ENCODE measurements around the gene PASK.
"Not testable (repeated sequence)": the region's sequence is repeated elsewhere in the genome, so short reads cannot be mapped to it uniquely, and the experiment has no call there.

Gene PASK

DNA sequence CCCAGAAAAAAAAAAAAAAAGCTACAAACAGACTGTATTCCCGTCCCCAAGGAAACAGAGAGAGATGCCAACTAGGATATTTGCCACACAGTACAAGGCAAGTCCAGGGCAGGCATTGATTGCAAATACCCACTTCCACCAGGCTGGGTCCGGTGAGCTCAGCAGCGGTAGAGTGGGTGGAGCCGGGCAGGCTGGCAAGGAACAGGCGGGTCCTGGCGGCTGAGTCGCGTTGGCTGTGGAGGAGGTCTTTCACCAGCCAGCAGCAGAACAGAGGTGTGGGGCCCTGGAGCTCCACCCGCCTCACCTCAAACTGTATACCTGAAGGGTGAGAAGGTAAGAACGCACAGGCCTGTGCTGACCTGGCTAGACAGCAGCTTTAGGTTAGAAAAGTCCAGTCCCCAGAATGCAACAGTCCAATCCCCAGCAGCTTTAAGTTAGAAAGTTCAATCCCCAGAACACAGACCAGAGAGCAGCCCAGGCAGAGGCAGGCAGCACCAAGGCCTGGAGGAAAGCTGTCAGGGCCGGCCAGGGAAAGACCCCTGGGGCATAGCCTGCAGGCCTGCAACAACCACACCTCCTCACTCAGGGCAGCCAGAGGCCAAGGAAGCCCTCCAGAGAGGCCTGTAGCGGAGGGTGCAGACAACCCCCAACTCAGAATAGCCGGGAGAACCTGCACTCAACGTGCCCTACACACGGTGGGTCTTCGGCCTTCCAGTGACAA lies 25.3 kb downstream of the PASK start:
- no peak for DNase-seq

DNA sequence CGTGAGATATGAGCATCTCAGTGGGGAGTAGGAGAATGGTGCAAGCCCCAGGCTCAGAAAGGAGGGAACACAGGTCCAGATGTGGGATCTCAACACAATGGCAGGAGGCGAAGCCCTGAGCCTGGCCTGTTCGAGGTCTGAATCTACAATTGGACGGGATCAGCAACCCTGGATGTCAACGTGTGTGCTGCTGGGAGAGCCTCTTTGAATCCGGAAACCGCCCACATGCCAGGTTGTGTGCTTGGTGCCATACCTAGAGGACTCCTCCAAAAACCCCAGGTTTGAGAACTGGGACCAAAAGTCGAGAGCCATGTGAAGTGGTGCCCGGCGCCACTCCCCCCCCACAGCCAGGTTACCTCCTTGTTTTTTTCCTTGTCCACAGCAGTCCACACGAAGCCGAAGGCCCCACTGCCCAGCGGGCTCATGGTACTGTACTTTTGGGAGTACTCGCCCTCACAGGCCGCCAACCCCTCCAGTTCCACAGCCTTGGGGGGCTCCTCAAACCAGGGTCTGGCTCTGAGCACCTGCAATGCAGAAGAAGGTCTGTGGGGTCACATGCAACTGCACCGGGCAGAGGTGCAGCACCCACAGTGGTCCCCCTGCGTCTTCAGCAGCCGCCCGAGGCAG lies 26.8 kb downstream of the PASK start:
- DNase-seq, result no peak

DNA sequence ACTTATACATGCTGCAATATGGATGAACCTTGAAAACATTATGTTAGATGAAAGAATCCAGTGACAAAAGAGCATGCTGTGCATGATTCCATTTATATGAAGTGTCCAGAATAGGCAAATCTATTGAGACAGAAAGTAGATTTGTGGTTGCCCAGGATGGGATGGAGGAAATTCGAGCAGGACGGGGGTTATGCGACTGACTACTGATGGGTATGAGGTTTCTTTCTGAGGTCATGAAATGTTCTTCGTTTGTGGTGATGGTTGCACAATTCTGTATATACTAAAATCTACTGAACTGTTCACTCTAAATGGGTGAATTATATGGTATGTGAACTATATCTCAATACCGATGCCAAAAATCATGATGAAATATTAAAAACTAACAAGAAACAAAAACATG lies 28.3 kb downstream of the PASK start:
- no peak for DNase-seq

DNA sequence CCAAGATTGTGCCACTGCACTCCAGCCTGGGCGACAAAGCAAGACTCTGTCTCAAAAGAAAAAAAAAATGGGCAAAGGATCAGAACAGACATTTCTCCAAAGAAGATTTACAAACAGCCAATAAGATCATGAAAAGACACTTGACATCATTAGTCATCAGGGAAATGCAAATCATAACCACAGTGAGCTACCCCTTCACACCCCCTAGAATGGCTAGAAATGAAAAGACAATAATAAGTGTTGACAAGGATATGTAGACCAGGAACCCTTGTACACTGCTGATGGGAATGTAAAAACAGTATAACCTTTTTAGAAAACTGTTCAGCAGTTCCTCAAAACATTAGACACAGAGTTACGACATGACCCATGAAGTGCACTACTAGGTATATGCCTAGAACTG lies 28.8 kb downstream of the PASK start:
- no peak for DNase-seq

DNA sequence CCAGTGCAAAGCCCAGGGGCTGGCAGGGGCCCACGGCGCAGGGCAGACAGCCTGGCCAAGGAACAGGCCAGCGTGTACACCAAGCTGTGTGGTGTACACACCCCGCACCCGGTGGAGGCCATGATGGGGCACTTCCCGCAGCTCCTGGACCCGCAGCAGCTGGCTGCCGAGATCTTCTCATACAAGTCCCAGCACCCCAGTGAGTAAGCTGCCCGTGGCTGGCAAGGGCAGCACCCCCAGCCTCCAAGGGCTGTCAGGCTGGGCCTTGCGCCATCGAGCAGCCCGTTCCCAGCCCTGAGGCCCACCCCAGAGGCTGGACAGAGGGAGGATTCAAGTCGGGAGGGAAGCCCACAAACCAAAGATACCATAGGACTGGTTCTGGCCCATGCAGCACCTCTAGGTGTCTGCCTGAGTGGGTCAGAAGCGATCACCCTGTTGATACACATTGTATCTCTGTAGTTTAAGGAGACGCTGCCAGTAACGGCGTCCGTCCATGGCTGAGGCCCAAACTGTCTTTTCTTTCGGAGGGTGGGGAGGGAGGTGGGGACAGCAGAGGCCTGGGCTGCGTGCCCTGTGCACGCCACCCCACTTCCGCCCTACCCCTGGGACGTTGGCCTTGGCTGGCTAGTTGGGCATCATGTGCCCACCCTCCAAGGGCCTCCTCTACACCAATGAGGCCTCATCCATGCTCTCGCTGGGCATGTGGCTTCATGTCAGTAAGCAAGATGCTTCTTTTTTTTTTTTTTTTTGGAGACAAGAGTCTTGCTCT lies 30.4 kb downstream of the PASK start:
- no peak for DNase-seq

DNA sequence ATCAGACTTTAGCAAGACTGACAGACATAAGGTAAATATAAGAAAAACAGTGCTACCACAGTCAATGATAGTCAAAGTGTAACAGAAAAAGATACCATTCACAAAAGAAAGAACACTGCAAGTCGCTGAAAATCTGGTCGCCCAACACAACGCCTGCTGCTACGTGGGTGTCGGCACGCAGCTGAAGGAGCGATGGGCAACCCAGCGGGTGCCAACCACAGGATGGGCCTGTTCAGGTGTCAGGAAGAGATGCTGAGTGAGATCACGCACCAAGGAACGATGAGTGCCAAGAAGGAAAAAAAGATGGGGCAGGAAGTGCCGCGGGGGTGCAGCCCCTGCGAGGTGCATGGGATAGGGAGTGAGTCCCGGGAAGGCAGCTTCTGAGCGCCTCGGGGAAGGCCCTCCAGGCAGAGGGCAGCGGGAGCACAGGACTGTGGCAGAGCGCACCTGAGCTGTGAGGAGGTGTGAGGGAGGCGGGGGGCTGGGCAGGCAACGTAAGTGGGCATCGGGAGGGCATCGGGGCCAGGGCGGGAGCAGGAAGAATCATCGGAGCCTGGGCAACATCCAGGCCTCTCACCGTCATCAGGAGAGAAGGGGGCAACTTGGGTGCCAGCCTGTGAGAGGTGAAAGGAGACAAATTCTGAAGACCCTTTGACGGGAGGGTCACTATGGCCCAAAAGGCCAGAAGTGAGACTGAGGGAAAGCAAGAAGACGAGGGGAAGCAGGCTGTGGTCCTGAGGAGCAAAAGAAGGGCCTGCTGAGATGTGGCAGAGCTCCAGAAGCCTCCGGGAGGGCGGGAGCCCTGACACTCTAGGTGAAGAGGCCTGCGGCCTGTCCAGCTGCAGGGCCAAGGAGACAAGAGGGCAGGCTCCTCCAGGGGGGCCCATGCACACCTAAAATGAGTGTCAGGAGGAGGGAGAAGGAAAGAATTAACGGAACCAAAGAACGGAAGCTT lies 32.4 kb downstream of the PASK start:
- no peak for DNase-seq

DNA sequence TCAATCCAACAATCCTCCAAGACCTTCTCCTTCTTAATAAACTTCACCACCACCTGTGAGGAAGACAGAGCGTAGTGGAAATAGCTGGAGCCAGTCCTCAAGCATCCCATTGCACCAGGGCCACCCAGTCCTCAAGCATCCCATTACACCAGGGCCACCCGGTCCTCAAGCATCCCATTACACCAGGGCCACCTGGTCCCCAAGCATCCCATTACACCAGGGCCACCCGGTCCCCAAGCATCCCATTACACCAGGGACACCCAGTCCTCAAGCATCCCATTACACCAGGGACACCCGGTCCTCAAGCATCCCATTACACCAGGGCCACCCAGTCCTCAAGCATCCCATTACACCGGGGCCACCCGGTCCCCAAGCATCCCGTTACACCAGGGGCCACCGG lies 33.9 kb downstream of the PASK start:
- DNase-seq, result no peak

DNA sequence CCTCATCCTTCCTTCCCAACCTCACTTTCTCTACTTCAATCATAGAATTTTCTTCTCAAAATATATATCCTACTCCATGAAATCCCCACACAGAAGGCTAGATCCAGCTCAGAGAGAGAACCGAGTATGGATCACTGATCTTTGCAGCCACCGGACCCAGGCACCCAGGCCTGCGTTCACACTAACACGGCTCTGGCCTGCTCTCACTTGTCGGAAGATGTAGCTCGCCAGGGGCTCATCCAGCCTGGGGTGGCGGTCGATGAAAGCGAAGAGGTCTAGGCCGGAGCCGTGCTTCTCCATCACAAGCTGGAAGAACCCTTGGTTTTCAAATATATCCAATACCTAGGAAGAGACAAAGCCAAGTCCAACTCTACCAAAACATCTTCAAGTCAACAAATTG lies 34.4 kb downstream of the PASK start:
- DNase-seq, result no peak

DNA sequence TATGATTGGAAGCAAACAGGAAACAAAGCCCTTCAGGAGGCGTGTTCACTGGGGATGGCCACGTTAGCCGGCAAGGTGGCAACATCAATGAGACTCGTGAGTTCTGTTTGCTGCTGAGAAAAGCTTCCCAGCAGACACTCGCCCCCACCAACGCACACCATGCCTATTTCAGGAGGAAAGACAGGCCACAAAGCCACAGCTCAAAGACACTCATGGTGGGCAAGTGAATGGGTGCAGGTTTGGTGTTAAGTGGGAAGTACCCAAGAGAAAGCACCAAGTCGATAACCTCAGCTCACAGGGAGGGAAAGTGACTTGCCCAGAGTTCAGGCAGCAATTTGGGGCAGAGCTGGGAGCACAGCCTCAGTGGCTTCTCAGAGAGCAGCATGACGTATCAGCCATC lies 36.7 kb downstream of the PASK start:
- DNase-seq, result no peak

DNA sequence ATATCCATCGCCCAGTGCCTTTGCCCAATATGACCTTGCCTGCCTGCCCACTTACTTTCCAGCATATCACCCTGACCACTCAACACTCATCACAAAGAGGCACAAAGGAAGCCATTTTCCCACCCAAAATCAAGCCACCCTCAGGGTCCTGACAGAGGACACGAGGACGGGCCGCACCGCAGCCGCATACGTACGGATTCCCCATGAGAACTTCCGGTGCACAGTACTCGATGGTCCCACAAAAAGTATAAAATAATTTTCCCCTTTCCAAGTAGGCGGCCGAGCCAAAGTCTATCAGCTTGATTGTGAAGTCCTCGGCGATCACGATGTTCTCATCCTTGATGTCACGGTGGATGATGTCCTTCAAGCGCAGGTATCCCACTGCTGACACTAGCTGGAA lies 37.2 kb downstream of the PASK start:
- no peak for DNase-seq

DNA sequence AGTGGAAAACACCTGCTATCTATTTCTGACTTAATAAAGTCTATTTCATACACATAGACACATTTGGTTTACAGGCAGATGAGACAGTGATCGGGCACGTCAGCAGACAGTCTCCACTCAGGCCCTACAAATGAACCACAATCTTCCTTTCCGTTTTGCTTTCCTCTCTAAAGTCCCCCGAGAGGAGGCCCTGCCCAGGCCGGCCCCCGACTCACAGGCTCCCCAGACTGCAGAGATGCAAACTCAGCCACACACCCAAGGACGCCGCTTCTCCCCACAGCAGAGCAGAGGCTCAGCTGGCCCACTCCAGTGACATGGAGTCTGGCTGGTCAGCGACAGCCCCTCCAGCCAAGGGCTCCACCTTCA lies 37.8 kb downstream of the PASK start:
- DNase-seq, result no peak

DNA sequence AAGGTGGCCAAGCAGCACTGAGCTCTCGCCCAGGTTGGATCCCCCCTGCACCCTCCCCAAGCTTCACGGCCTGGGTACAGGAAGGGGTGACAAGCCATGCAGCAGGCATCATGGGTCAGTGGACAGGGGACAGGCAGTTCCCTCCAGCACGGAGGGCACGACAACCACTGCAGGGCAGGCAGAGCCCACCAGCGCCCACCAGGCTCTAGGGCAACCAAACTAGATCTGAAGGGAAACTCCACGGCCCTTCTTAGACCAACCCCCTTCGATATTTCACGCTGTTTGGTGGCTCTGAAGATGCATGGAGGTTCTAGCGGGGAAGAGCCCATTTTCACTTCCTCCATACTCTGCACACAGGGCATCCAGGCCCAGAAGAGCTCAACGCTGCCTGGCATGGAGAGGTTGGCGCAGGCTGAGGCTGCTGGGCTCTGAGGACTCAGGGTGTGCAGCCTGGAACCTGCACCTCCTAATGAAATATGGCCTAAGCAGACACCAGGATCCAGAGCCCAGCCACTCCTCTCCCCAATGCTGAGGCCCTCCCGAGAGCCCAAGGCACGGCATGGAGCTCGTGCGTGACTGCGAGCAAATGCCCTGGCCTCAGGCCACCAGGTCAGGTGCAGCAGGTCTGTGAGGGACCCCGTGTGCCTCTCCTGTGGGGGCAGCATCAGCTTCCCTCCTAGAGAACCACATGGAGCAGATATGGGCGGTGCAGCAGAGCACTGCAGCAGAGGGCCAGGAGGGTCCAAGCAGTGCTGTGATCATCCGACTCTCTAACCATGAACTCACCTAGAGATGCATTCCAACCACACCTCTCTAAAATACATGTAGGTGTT lies 38.4 kb downstream of the PASK start:
- DNase-seq, result no peak

DNA sequence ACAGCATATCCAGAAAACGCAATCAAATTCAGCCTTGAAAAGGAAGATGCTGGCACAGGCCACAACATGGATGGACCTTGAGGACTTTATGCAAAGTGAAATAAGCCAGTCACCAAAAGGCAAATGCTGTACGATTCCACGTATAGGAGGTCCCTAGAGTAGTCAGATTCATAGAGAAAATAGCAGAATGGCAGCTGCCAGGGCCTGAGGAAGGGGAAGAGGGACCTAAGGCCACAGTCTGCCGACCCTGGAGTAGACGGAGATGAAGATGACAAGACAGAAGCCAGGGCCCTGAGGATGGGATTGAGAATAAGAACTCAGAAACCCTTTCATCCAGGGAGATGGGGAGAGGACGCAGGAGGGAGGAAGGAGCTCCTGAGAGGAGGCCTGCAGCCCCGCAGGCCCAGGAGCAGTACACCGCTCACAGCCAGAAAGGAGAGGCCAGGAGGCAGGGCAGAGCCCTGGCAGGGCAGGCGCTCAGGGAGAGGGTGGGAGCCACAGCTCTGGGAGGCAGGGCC lies 39.1 kb downstream of the PASK start:
- DNase-seq, result no peak

DNA sequence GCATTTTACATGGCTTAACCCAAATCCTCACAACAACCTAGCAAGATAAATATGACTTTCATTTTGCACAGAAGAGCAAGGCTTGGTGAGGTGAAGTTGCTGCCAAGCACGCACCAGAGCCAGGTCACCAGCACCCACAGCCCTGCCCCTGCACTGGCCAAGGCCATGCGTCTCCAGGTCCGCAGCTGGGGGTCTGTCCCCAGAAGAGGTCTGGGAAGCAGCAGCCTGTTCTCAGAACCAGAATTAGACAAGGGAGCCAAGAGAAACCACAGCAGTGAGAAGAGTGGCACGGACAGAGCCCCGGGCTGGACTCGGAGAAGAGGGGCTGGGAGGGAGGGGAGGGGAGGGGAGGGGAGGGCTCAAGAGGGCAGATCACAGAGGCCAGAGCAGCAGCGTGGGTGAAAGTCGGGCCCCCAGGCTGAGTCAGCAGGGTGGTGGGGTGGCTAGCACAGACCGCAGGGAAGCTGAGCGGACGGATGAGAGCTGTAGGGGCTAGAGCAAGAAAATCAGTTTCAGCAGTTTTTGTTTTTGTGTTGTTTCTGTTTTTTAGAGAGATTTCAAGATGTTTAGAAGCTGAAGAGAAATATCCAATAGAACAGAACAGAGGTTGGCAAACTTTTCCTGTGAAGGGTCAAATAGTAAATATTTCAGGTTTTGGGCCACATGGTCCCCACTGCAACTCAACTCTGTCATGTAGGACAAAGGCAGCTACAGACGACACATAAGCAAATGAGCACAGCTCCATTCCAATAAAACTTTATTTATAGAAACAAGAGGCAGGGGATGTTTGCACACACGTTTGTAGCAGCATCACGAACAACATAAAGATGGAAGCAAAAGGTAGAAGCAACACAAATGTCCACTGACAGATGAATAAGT lies 39.8 kb downstream of the PASK start:
- DNase-seq, result no peak

DNA sequence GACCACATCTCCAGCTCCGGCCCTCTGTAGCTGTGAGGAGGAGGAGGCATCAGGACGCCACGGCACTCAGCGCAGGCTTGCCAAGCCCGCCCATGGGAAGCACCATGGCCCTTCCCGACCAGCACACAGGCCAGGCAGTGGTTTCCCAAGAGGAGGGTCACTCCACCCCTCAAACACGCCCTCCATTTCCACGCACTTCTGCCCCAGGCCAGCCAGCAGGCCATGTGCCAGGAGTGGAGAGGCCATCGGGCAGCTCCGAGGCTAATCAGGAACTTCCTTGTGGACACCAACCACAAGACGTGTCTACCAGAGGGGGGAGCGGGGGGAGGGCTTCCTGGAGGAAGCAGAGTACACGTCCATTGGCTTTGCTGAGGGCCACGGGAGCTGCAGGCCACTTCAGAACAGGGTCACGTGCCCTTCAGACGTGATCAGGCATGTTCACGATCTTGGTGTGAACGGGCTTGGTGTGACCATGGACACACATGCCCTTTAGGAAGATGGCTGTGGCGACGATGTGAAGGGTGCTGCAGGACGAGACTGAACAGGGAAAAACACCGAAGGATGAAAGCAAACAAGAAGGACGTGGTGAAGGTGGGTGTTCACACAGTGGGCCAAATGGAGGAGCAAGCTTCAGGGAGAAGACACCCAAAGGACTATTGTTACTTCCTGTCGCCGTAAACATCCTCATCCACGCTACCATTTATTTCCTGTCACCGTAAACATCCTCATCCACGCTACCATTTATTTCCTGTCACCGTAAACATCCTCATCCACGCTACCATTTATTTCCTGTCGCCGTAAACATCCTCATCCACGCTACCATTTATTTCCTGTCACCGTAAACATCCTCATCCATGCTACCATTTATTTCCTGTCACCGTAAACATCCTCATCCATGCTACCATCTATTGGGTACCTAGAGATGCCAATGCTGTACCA lies 40.7 kb downstream of the PASK start:
- no peak for DNase-seq

DNA sequence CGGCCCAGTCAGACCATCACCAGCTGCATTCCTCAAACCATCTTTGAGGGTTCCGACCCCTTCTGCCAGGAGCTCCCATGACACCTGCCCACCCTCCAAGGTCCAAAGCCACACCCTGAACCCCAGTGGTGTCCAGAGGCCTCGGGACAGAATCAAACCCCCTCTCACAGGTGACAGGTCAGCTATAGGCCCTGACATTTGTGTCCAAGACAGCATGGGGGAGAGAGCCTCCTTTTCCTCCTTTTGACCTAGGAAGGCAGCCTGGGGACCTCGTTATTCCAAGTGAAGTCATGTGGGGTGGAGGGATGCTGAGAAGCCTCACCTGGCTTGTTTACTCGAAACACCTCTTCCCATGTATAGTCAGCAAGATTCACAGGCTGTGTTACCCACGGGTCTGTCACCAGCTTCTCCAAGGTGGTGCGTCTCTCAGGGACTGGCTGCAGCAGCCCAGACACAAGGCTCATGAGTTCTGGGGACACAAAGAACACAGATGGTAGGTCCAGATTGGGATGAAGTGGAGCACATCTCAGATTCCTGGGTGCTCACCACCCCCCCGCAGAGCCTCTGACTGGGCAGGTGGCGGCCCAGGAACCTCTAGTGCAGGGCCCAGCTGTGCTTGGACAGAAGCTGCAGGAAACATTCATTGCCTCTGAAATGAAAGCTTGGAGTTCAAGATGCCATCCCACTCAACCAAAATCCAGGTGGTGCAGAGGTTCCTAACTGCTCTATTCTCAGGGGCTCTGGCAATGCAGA lies 42.1 kb downstream of the PASK start:
- no peak for DNase-seq

DNA sequence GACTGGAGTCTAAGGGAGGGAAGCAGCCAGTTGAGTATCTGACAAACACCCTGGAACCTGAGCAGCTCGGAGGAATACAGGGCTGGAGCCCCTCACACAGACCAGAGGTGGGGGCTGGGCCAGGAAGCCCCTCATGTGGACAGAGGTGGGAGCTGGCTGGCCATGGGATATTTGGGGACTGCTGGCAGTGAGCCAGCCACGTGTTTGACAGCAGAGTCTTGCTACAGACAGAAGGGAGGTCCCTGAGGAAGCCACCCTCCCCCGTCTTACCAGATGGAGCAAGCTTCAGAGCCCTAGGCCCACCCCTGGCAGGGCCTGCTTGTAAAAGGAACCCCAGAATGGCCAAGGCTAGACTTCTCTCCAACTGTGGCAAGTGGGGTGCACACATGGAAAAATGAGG lies 43.6 kb downstream of the PASK start:
- DNase-seq, result no peak

DNA sequence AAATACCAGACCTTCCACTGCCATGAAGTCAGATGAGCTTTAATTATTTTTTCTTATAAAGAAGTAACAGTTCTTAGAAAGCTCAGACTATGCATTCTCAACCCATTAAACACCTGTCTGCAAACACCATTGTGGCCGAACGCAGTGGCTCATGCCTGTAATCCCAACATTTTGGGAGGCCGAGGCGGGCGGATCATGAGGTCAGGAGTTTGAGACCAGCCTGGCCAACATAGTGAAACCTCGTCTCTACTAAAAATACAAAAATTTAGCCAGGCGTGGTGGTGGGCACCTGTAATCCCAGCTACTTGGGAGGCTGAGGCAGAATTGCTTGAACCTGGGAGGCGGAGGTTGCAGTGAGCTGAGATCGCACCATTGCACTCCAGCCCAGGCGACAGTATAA lies 44.7 kb downstream of the PASK start:
- DNase-seq, result not testable (repeated sequence)

DNA sequence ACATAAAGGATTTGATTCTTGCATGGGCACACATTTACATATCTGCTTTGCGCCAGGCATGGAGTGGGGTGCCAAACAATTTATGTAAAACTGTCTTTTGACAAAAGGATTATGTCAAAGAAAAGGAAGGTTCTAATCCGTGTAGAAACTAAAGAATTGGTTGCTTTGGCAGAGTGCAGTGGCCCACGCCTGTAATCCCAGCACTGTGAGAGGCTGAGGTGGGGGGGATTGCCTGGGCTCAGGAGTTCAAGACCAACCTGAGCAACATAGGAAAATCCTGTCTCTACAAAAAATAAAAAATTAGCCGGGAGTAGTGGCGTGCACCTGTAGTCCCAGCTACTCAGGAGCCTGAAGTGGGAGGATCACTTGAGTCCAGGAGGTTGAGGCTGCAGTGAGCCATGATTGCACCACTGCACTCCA lies 46.1 kb downstream of the PASK start:
- DNase-seq, result no peak

Measured in cerebellar nuclear complex (tissue), 1 donor.